WI38 (cell line): ENCODE measurements around the gene PPP6C.
A peak's percentile ranks its signal among the peaks of the same experiment; 100 is the strongest.

Source experiments
- H3K4me3 ChIP-seq: 2 replicates; pipeline ENCODE4 v1.5.1; 2011; ENCODE audit warnings: low read depth, mild to moderate bottlenecking, control low read depth, low read length
- TF ChIP-seq, protein P1 (sequence below): IDR thresholded peaks from 2 replicates; pipeline ENCODE4 v1.5.1; 2012; ENCODE audit warnings: low read depth, mild to moderate bottlenecking, control low read depth, low read length

Gene PPP6C

DNA sequence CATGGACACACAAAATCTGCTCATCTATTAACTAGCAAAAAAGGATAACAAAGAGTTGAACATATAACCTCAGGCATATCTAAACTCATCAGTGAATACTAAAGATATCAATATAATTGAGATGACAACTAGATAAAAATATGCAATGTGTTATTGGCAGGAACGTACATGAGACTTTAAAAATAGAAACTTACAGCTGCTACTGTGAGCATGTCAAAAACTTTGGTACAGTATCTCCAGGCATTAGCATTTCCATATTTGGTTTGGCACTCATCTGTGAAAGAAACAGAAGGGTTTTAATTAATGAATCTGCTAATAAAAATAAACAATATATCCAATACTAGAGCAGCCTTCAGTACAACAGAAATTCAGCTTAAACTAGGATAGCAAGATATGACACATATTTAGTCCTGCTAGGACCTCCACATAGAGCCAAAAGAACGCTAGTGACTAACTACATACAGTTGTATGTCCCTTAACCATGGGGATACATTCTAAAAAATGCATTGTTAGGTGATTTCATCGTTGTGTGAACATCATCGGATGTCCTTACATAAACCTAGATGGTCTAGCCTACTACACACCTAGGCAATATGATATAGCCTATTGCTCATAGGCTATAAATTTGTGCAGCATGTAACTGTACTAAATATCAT, 35.8 kb downstream of the PPP6C start:
- TF ChIP-seq, protein P1, sequence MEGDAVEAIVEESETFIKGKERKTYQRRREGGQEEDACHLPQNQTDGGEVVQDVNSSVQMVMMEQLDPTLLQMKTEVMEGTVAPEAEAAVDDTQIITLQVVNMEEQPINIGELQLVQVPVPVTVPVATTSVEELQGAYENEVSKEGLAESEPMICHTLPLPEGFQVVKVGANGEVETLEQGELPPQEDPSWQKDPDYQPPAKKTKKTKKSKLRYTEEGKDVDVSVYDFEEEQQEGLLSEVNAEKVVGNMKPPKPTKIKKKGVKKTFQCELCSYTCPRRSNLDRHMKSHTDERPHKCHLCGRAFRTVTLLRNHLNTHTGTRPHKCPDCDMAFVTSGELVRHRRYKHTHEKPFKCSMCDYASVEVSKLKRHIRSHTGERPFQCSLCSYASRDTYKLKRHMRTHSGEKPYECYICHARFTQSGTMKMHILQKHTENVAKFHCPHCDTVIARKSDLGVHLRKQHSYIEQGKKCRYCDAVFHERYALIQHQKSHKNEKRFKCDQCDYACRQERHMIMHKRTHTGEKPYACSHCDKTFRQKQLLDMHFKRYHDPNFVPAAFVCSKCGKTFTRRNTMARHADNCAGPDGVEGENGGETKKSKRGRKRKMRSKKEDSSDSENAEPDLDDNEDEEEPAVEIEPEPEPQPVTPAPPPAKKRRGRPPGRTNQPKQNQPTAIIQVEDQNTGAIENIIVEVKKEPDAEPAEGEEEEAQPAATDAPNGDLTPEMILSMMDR, result no peak
- H3K4me3 ChIP-seq, result no peak overlapping the region

DNA sequence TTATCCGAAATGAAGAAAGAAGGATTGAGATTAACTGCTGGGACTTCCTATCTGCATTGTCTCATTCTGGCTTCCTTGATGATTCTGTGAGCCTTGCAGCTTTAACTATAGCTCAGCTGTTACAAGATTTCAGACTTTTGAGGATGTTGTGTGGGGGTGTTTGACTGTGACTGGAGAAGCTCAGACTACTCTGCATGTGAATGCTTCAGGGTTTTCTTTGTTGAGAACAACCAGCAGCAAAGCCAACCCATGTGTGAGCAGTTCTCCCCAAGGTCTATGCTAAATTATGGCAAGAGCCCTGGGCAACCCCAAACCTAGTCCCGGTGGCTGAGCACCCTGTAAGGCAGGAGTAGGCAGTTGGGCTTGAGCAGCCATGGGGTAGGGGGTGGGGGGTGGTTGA, 37.9 kb downstream of the PPP6C start:
- no peak overlapping the region for H3K4me3 ChIP-seq

DNA sequence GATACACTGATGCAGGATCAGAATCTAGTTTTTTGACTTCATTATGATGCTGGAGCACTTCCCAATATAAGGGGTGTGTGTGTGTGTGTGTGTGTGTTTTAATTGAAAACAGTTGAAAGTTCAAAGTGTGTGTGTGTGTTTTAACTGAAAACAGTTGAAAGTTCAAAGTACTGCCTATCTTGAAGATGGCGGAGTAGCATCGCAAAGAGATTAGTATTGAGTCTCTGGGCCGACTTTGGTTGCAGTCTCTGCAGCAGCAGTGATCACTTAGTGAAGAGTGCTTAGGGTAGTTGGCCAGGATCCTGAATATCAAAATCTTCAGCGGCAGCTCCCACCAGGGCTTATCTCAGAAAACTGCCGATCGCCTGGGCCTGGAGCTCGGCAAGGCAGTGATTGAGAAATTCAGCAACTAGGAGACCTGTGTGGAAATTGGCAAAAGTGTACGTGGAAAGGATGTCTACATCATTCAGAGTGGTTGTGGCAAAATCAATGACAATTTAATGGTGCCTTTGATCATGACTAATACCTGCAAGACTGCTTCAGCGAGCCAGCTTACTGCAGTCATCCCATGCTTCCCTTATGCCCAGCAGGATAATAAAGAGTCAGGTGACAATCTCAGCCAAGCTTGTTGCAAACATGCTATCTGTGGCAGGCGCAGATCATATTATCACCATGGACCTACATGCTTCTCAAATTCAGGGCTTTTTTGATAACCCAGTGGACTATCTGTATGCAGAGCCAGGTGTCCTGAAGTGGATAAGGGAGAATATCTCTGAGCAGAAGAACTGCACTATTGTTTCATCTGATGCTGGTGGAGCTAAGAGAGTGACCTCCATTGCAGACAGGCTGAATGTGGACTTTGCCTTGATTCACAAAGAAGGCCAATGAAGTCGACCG, 39.0 kb downstream of the PPP6C start:
- no peak overlapping the region for H3K4me3 ChIP-seq
- TF ChIP-seq, protein P1, result no peak

More for the DNA sequence above, 37.9 kb downstream of the PPP6C start:
- TF ChIP-seq, protein P1, result no peak

DNA sequence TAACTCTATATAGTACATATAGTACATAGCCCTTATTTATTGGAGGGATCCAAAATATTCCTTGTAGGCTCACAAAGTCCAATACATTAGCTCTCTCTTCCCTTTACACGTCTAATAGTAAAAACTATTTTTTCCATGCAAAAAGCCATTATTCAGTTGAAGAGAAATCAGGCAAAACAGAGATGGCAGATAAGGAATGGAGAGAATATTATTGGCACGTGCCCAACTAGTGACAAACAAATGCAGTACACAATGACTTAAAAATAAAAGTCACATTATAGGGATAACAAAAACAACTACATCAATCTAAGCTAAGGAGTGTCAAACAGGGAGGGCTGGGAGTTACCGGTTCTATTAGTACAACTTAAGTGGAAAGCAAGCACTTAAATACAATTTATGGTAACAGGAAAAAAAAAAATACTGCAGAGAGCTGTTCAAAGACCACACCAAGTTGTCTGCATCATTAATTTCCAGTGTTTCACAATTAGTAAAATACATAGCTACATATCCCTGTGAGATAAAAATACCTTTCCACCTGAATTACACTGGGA, 42.1 kb downstream of the PPP6C start:
- TF ChIP-seq, protein P1, result no peak
- H3K4me3 ChIP-seq, result no peak overlapping the region

DNA sequence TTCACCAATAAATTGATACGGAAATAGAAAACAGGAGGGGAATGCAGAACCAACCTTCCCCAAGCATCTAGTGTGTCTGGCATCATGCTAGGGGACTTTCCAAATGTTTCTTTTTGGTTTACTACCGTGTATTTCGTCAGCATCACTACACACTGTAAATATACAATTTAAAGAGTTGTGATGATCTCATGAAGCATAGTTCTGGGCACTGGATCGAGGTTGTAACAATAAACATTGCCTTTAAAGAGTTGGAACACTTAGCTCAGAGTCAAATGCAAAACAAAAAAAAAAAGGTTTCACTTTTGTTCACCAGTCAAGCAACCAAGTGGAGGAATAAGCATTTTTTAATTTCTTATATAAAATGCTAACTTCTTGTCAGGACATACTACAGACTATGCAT, 43.4 kb downstream of the PPP6C start:
- TF ChIP-seq, protein P1, result no peak
- H3K4me3 ChIP-seq, result peak overlapping the region; percentile 41

DNA sequence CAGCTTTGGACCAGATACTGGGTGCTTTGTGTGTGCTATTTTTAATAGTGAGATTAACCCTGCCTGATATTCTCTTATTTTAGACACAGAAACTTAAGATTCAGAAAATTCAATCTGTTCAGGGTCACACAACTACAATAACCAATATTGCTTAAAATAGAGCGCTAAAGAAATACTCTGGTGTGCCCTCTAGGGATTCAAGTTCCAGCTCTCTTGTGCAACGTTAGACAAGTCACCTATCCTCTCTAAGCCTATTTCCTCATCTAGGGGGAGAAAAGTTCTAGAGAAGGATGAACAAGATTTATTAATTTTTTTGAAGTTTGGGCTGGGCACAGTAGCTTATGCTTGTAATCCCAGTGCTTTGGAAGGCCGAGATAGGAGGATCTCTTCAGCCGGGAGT, 44.2 kb downstream of the PPP6C start:
- TF ChIP-seq, protein P1, result no peak
- no peak overlapping the region for H3K4me3 ChIP-seq
